HG03139 (cell line): ENCODE measurements around the gene DYNLT2.

Experiments
- ATAC-seq: cut with Tn5 transposase; IDR thresholded peaks from one replicate; pipeline ENCODE4 v1.9.1; 2021; ENCODE audit not compliant: unreplicated experiment

DYNLT2 gene

GRCh38 chr6:169738976-169739529 is 12.3 kb downstream of the DYNLT2 start:
- ATAC-seq = no peak

GRCh38 chr6:169738204-169738975 is 13.0 kb downstream of the DYNLT2 start:
- no peak for ATAC-seq

- no peak for ATAC-seq
Measured at GRCh38 chr6:169729961-169730360, 21.4 kb downstream of the DYNLT2 start.

GRCh38 chr6:169726963-169727362 is 24.4 kb downstream of the DYNLT2 start:
- ATAC-seq = no peak

- no peak for ATAC-seq
Measured at GRCh38 chr6:169726049-169726400, 25.3 kb downstream of the DYNLT2 start.

- ATAC-seq = no peak
Measured at GRCh38 chr6:169725125-169726048, 26.0 kb downstream of the DYNLT2 start.

GRCh38 chr6:169724494-169725124 is 26.8 kb downstream of the DYNLT2 start, which contains the start of gene PHF10:
Gene PHF10, minus strand, starts transcription at chr6:169724500. Its CDS starts 569 bp downstream, at chr6:169723931.
- ATAC-seq = peak; percentile 37

GRCh38 chr6:169723991-169724493 is 27.3 kb downstream of the DYNLT2 start:
- ATAC-seq = peak; percentile 27

GRCh38 chr6:169723200-169723909 is 28.0 kb downstream of the DYNLT2 start:
- peak; percentile 26 for ATAC-seq

- ATAC-seq = peak; percentile 15
Measured at GRCh38 chr6:169722362-169723199, 28.8 kb downstream of the DYNLT2 start.

- no peak for ATAC-seq
Measured at GRCh38 chr6:169720207-169720855, 31.0 kb downstream of the DYNLT2 start.

GRCh38 chr6:169719117-169719516 is 32.3 kb downstream of the DYNLT2 start:
- no peak for ATAC-seq

- ATAC-seq = no peak
Measured at GRCh38 chr6:169714595-169714994, 36.8 kb downstream of the DYNLT2 start.

- ATAC-seq = no peak
Measured at GRCh38 chr6:169714178-169714577, 37.2 kb downstream of the DYNLT2 start.

- no peak for ATAC-seq
Measured at GRCh38 chr6:169710009-169710408, 41.4 kb downstream of the DYNLT2 start.

- no peak for ATAC-seq
Measured at GRCh38 chr6:169709293-169709692, 42.1 kb downstream of the DYNLT2 start.

GRCh38 chr6:169707772-169708171 is 43.6 kb downstream of the DYNLT2 start:
- ATAC-seq = no peak

GRCh38 chr6:169702840-169703246 is 48.5 kb downstream of the DYNLT2 start:
- peak; percentile 14 for ATAC-seq
